Activated CD8-positive, alpha-beta memory T cell treated with anti-CD3 and anti-CD28 coated beads, Interleukin-2, amount 50 U/mL, for 48 hours (primary cell): ENCODE results near the gene MRGPRX2.

Experiments used
- DNase-seq: peaks from one replicate; pipeline ENCODE4 v3.0.0-alpha.2; 2020

MRGPRX2 gene

GRCh38 chr11:19073454-19074415 is 13.2 kb upstream of the MRGPRX2 start:
- no peak for DNase-seq

- no peak for DNase-seq
Measured at GRCh38 chr11:19072464-19072863, 11.9 kb upstream of the MRGPRX2 start.

GRCh38 chr11:19071255-19071654 is 10.7 kb upstream of the MRGPRX2 start:
- peak; percentile 68 for DNase-seq

GRCh38 chr11:19059833-19060232 is 684 bp downstream of the MRGPRX2 start:
- no peak for DNase-seq

GRCh38 chr11:19055905-19056304 is 4.6 kb downstream of the MRGPRX2 start:
- DNase-seq = no peak

GRCh38 chr11:19055016-19055415 is 5.5 kb downstream of the MRGPRX2 start:
- no peak for DNase-seq

GRCh38 chr11:19053909-19054308 is 6.6 kb downstream of the MRGPRX2 start:
- DNase-seq = no peak

GRCh38 chr11:19050281-19050680 is 10.2 kb downstream of the MRGPRX2 start:
- no peak for DNase-seq

GRCh38 chr11:19049351-19049750 is 11.2 kb downstream of the MRGPRX2 start:
- DNase-seq = no peak

GRCh38 chr11:19040051-19040450 is 20.5 kb downstream of the MRGPRX2 start:
- no peak for DNase-seq

GRCh38 chr11:19039409-19039808 is 21.1 kb downstream of the MRGPRX2 start:
- no peak for DNase-seq

GRCh38 chr11:19032990-19033389 is 27.5 kb downstream of the MRGPRX2 start:
- no peak for DNase-seq

GRCh38 chr11:19027829-19028595 is 32.5 kb downstream of the MRGPRX2 start:
- DNase-seq = no peak

- no peak for DNase-seq
Measured at GRCh38 chr11:19026862-19027261, 33.7 kb downstream of the MRGPRX2 start.

GRCh38 chr11:19025481-19026406 is 34.8 kb downstream of the MRGPRX2 start:
- DNase-seq = no peak

- DNase-seq = no peak
Measured at GRCh38 chr11:19020831-19021230, 39.7 kb downstream of the MRGPRX2 start.

- DNase-seq = no peak
Measured at GRCh38 chr11:19018901-19019300, 41.6 kb downstream of the MRGPRX2 start.

GRCh38 chr11:19013181-19013857 is 47.2 kb downstream of the MRGPRX2 start:
- DNase-seq = no peak

- no peak for DNase-seq
Measured at GRCh38 chr11:19012636-19013035, 47.9 kb downstream of the MRGPRX2 start.
